SK-N-SH (cell line): Measurements from ENCODE around the gene ACOXL. TPM values are rescaled to one million over a fixed set of nuclear protein-coding genes. Genes with fewer than 3 reads are reported as not detected.

Experiments
- CTCF ChIA-PET: fragments of 300-600, 350-600 bp; formaldehyde crosslinking; extraction: SDS; loops from one replicate; lab custom pipeline; 2021; lab: Yijun Ruan, JAX
- POLR2A ChIA-PET: fragments of 350-600 bp; sonication (Branson Sonifier 250); formaldehyde crosslinking; extraction: SDS; loops from one replicate; lab custom pipeline; 2020; ENCODE audit warnings: antibody characterized with exemption, inconsistent platforms; lab: Yijun Ruan, JAX
- DNase-seq: peaks from one replicate; pipeline ENCODE4 v3.0.0; 2012
- H2AFZ ChIP-seq: fragments of 200-600 bp; sonication (generic); 2 replicates; pipeline ENCODE4 v1.8.1; 2016; ENCODE audit warnings: antibody characterized with exemption, mild to moderate bottlenecking, low read depth
- H3F3A ChIP-seq: fragments of 200-600 bp; sonication (generic); replicated peaks from 2 replicates; pipeline ENCODE3; 2016; ENCODE audit warnings: antibody characterized with exemption, mild to moderate bottlenecking; ENCODE audit not compliant: insufficient read depth
- H3K27ac ChIP-seq, 2 experiments: fragments of 200-500 bp in 1 of 2; fragments of 200-600 bp in 1 of 2; sonication (Bioruptor generic) in 1 of 2; sonication (generic), shearing (Covaris generic) in 1 of 2; 2 replicates each; pipeline versions ENCODE4 v1.5.1 to v1.6.1; 2014 to 2016; ENCODE audit warnings: low read depth in 2 of 2, inconsistent platforms in 1 of 2, low read length in 1 of 2, mild to moderate bottlenecking in 1 of 2, mixed read lengths in 1 of 2
- H3K27me3 ChIP-seq: fragments of 200-600 bp; sonication (generic), shearing (Covaris generic); 2 replicates; pipeline ENCODE4 v1.6.1; 2016; ENCODE audit warnings: mixed run types; ENCODE audit not compliant: insufficient read depth
- H3K36me3 ChIP-seq, 2 experiments: fragments of 200-500 bp in 1 of 2; fragments of 200-600 bp in 1 of 2; sonication (Bioruptor generic) in 1 of 2; sonication (generic) in 1 of 2; replicated peaks in 1 of 2; 2 replicates each; pipeline versions ENCODE3 to v1.5.1; 2014 to 2016; ENCODE audit warnings: low read length in 1 of 2, mild to moderate bottlenecking in 1 of 2; ENCODE audit not compliant: insufficient read depth in 2 of 2, control insufficient read depth in 1 of 2
- H3K4me1 ChIP-seq, 2 experiments: fragments of 200-500 bp in 1 of 2; fragments of 200-600 bp in 1 of 2; sonication (Bioruptor generic) in 1 of 2; sonication (generic), shearing (Covaris generic) in 1 of 2; 2 replicates each; pipeline versions ENCODE4 v1.5.1 to v1.6.1; 2014 to 2016; ENCODE audit warnings: low read depth in 1 of 2, low read length in 1 of 2, mixed run types in 1 of 2; ENCODE audit not compliant: insufficient read depth in 2 of 2, control insufficient read depth in 1 of 2
- H3K4me2 ChIP-seq: fragments of 200-600 bp; sonication (generic), shearing (Covaris generic); 2 replicates; pipeline ENCODE4 v1.6.1; 2017; ENCODE audit warnings: mixed run types
- H3K4me3 ChIP-seq, 2 experiments: fragments of 200-500 bp in 1 of 2; fragments of 200-600 bp in 1 of 2; sonication (Bioruptor generic) in 1 of 2; sonication (generic), shearing (Covaris generic) in 1 of 2; 2 replicates each; pipeline versions ENCODE4 v1.5.1 to v1.8.1; 2014 to 2016; ENCODE audit warnings: low read depth in 2 of 2, inconsistent platforms in 1 of 2, low read length in 1 of 2, mild to moderate bottlenecking in 1 of 2, mixed read lengths in 1 of 2, moderate library complexity in 1 of 2
- H3K79me2 ChIP-seq: fragments of 200-600 bp; sonication (generic); 2 replicates; pipeline ENCODE4 v1.8.1; 2017; ENCODE audit warnings: mild to moderate bottlenecking; ENCODE audit not compliant: insufficient read depth
- H3K9ac ChIP-seq: fragments of 200-600 bp; sonication (generic); 2 replicates; pipeline ENCODE4 v1.6.1; 2017; ENCODE audit warnings: mixed run types
- H3K9me2 ChIP-seq: fragments of 200-600 bp; sonication (generic); 2 replicates; pipeline ENCODE4 v1.6.1; 2017; ENCODE audit warnings: mixed run types
- H3K9me3 ChIP-seq: fragments of 200-600 bp; sonication (generic); 2 replicates; pipeline ENCODE4 v1.6.1; 2017; ENCODE audit warnings: mixed run types, mild to moderate bottlenecking, moderate library complexity
- H4K20me1 ChIP-seq: fragments of 200-600 bp; sonication (generic); 2 replicates; pipeline ENCODE4 v1.6.1; 2017; ENCODE audit warnings: mild to moderate bottlenecking, mixed run types; ENCODE audit not compliant: insufficient read depth
- CTCF ChIP-seq: fragments of 200-600 bp; sonication (generic); IDR thresholded peaks from 2 replicates; pipeline ENCODE4 v1.6.1; 2017; ENCODE audit warnings: antibody characterized with exemption, mild to moderate bottlenecking, moderate library complexity
- EZH2phosphoT487 ChIP-seq: fragments of 200-600 bp; sonication (generic); IDR thresholded peaks from 2 replicates; pipeline ENCODE4 v1.6.1; 2017; ENCODE audit warnings: low read depth, mixed run types, mild to moderate bottlenecking, antibody characterized with exemption, moderate library complexity, borderline replicate concordance
- FOXM1 ChIP-seq: IDR thresholded peaks from 2 replicates; pipeline ENCODE4 v1.4.0; 2012; ENCODE audit warnings: low read depth, mild to moderate bottlenecking
- GABPA ChIP-seq: IDR thresholded peaks from 2 replicates; pipeline ENCODE4 v1.4.0; 2012; ENCODE audit warnings: low read depth, mild to moderate bottlenecking
- GATA2 ChIP-seq: sonication (generic); formaldehyde crosslinking; IDR thresholded peaks from 2 replicates; pipeline ENCODE4 v1.5.0; 2020; ENCODE audit warnings: mild to moderate bottlenecking, missing genetic modification reagents
- JUND ChIP-seq: IDR thresholded peaks from 2 replicates; pipeline ENCODE4 v1.4.0; 2012
- MAX ChIP-seq: IDR thresholded peaks from 2 replicates; pipeline ENCODE4 v1.4.0; 2012; ENCODE audit warnings: low read depth
- MEF2A ChIP-seq: IDR thresholded peaks from 2 replicates; pipeline ENCODE4 v1.4.0; 2012; ENCODE audit warnings: low read depth, borderline replicate concordance
- MXI1 ChIP-seq: IDR thresholded peaks from 2 replicates; pipeline ENCODE4 v1.6.1; 2012; ENCODE audit warnings: mild to moderate bottlenecking, low read depth, low read length, improper control_type of control experiment
- NFIC ChIP-seq: IDR thresholded peaks from 2 replicates; pipeline ENCODE4 v1.4.0; 2012; ENCODE audit warnings: borderline replicate concordance
- NRF1 ChIP-seq: IDR thresholded peaks from 2 replicates; pipeline ENCODE4 v1.6.1; 2012; ENCODE audit warnings: low read depth, mild to moderate bottlenecking, low read length
- PBX3 ChIP-seq: IDR thresholded peaks from 2 replicates; pipeline ENCODE4; 2012
- POLR2AphosphoS5 ChIP-seq: IDR thresholded peaks from 2 replicates; pipeline ENCODE4 v1.6.1; 2012; ENCODE audit warnings: low read depth, low read length
- RXRA ChIP-seq: IDR thresholded peaks from 2 replicates; pipeline ENCODE4 v1.4.0; 2012; ENCODE audit warnings: low read depth, mild to moderate bottlenecking, borderline replicate concordance
- SIN3A ChIP-seq: IDR thresholded peaks from 2 replicates; pipeline ENCODE4 v1.6.1; 2012; ENCODE audit warnings: low read depth, mild to moderate bottlenecking, low read length, moderate library complexity, borderline replicate concordance
- TAF1 ChIP-seq: IDR thresholded peaks from 2 replicates; pipeline ENCODE4 v1.6.1; 2012; ENCODE audit warnings: low read depth, mild to moderate bottlenecking, low read length, moderate library complexity, borderline replicate concordance
- USF1 ChIP-seq: IDR thresholded peaks from 2 replicates; pipeline ENCODE4 v1.4.0; 2012; ENCODE audit warnings: low read depth, borderline replicate concordance
- WGBS: methylation state at CpG from one replicate; pipeline ENCODE4 v1.1.6; 2017; ENCODE audit warnings: low lambda C conversion rate; 5-methylcytosine and 5-hydroxymethylcytosine counted together
- polyA plus RNA-seq, 3 experiments: library from polyadenylated mRNA; depleted of rRNA; stranded (reverse); fragments of >200 nt; gene quantifications; 2 replicates each; pipeline ENCODE4 v1.2.3, GENCODE V29; 2012

Gene ACOXL
- polyA plus RNA-seq, 1 of the 3 experiments (the other 2 are of a cell fraction), result not detected

- TF ChIP-seq RXRA (no peak), NFIC (no peak), MXI1 (no peak), MEF2A (no peak), GATA2 (CRISPR knock-in tag) (no peak)
- TF ChIP-seq, all 33 proteins: peak for 0
- 0 out of 2 replicates have a peak, but pooled peaks cover 4% of the 10 kb centered on the region for H3K79me2 ChIP-seq
- no peaks in the 10 kb centered on the region; the same call in 1 of the 2 replicates for H4K20me1 ChIP-seq
- peaks cover 4 to 19% of the 10 kb centered on the region in 2 experiments; a peak in 2 of 4 replicates for H3K4me1 ChIP-seq
- no peaks in the 10 kb centered on the region for H3K9me2 ChIP-seq
- H2AFZ ChIP-seq, result no peak overlapping the region
- CTCF ChIA-PET, result no interaction called here
- POLR2A ChIA-PET, result no interaction called here
- H3K4me2 ChIP-seq, result no peak overlapping the region
- H3K4me3 ChIP-seq, result no peak overlapping the region
- no peak overlapping the region for H3K9ac ChIP-seq
- 97% methylated on average over 5 of the region's 5 CpGs for WGBS
- no peak overlapping the region for H3K27ac ChIP-seq
- no peaks in the 10 kb centered on the region for H3K27me3 ChIP-seq
- DNase-seq, result no peak
- H3F3A ChIP-seq, result no peaks in the 10 kb centered on the region
- H3K9me3 ChIP-seq, result no peaks in the 10 kb centered on the region
- peaks cover 0 to 29% of the 10 kb centered on the region in 2 experiments for H3K36me3 ChIP-seq
Observed at GRCh38 chr2:111138839-111139238, 406.5 kb downstream of the ACOXL start.

GRCh38 chr2:111139637-111140317, 407.4 kb downstream of the ACOXL start:
- H3F3A ChIP-seq, result no peaks in the 10 kb centered on the region
- no peak overlapping the region for H3K4me2 ChIP-seq
- peaks cover 4 to 22% of the 10 kb centered on the region in 2 experiments; a peak in 2 of 4 replicates for H3K4me1 ChIP-seq
- H3K9me3 ChIP-seq, result no peaks in the 10 kb centered on the region
- 0 out of 2 replicates have a peak, but pooled peaks cover 4% of the 10 kb centered on the region for H3K79me2 ChIP-seq
- no peaks in the 10 kb centered on the region for H3K27me3 ChIP-seq
- POLR2A ChIA-PET, result interaction anchor here (0.7 kb wide), 1 partner anchor 19 kb away, joined by 3 read pairs; the partner anchor contains the start of gene BCL2L11
- CTCF ChIA-PET, result no interaction called here
- H3K4me3 ChIP-seq, result no peak overlapping the region
- no peak overlapping the region for H3K9ac ChIP-seq
- H4K20me1 ChIP-seq, result no peaks in the 10 kb centered on the region; the same call in 1 of the 2 replicates
- no peaks in the 10 kb centered on the region for H3K9me2 ChIP-seq
- no peak for DNase-seq
- TF ChIP-seq POLR2AphosphoS5, result no peak
- H3K36me3 ChIP-seq, result peaks cover 0 to 20% of the 10 kb centered on the region in 2 experiments
- H3K27ac ChIP-seq, result no peak overlapping the region; a peak in 1 of 4 replicates
- WGBS, result 82% methylated on average over 11 of the region's 12 CpGs
- H2AFZ ChIP-seq, result no peak overlapping the region

- 0 out of 2 replicates have a peak, but pooled peaks cover 4% of the 10 kb centered on the region for H3K79me2 ChIP-seq
- H3K9ac ChIP-seq, result no peak overlapping the region
- CTCF ChIA-PET, result no interaction called here
- H3K9me2 ChIP-seq, result no peaks in the 10 kb centered on the region
- no peak overlapping the region for H3K4me3 ChIP-seq
- 90% methylated on average over 4 of the region's 4 CpGs for WGBS
- no peak overlapping the region for H3K27ac ChIP-seq
- H3K36me3 ChIP-seq, result peaks cover 0 to 15% of the 10 kb centered on the region in 2 experiments
- H3K27me3 ChIP-seq, result no peaks in the 10 kb centered on the region
- no peaks in the 10 kb centered on the region for H3K9me3 ChIP-seq
- H3K4me1 ChIP-seq, result peaks cover 4 to 20% of the 10 kb centered on the region in 2 experiments; a peak in 2 of 4 replicates
- no peaks in the 10 kb centered on the region for H3F3A ChIP-seq
- DNase-seq, result no peak
- no peak overlapping the region for H3K4me2 ChIP-seq
- POLR2A ChIA-PET, result no interaction called here
- H2AFZ ChIP-seq, result no peak overlapping the region
- H4K20me1 ChIP-seq, result no peaks in the 10 kb centered on the region; the same call in 1 of the 2 replicates
- TF ChIP-seq MAX (no peak), SIN3A (no peak), RXRA (no peak), PBX3 (no peak), GATA2 (CRISPR knock-in tag) (no peak), TAF1 (no peak), EZH2phosphoT487 (no peak), FOXM1 (no peak), NRF1 (no peak), JUND (no peak), CTCF (no peak), GABPA (no peak), MEF2A (no peak), USF1 (no peak)
Observed at GRCh38 chr2:111140815-111141214, 408.4 kb downstream of the ACOXL start.
